Activated CD4-positive, alpha-beta T cell treated with anti-CD3 and anti-CD28 coated beads, Interleukin-2, amount 10 ng/mL, durations not matched to agents 24 days and 14 days (primary cell): ENCODE measurements around the gene AMIGO1. TPM values are rescaled to one million over a fixed set of nuclear protein-coding genes. Genes with fewer than 3 reads are reported as not detected.
A peak's percentile ranks its signal among the peaks of the same experiment; 100 is the strongest.

ENCODE experiments used
- DNase-seq: peaks from one replicate; pipeline ENCODE4 v3.0.0; 2022
- H3K27ac Mint-ChIP-seq: one replicate; pipeline ENCODE4 v1.8.0; 2022; ENCODE audit warnings: mild to moderate bottlenecking, mixed read lengths
- H3K27me3 Mint-ChIP-seq: one replicate; pipeline ENCODE4 v1.8.0; 2022; ENCODE audit warnings: mixed read lengths
- H3K36me3 Mint-ChIP-seq: one replicate; pipeline ENCODE4 v1.8.0; 2022; ENCODE audit warnings: low read depth, mild to moderate bottlenecking, mixed read lengths
- H3K4me1 Mint-ChIP-seq: one replicate; pipeline ENCODE4 v1.8.0; 2021; ENCODE audit warnings: mixed read lengths
- H3K4me3 Mint-ChIP-seq: one replicate; pipeline ENCODE4 v1.8.0; 2022; ENCODE audit warnings: mild to moderate bottlenecking, moderate library complexity, mixed read lengths
- H3K9me3 Mint-ChIP-seq: one replicate; pipeline ENCODE4 v1.8.0; 2021; ENCODE audit warnings: mixed read lengths
- intact Hi-C: fragments of 100-400 bp; cut with micrococcal nuclease; formaldehyde crosslinking; loops from one replicate; pipeline ENCODE4 v1.15.1; 2023
- total RNA-seq: library from RNA; stranded (reverse); gene quantifications from 2 replicates; pipeline ENCODE4 v1.2.3, GENCODE V29; 2022

The AMIGO1 gene, protein sequence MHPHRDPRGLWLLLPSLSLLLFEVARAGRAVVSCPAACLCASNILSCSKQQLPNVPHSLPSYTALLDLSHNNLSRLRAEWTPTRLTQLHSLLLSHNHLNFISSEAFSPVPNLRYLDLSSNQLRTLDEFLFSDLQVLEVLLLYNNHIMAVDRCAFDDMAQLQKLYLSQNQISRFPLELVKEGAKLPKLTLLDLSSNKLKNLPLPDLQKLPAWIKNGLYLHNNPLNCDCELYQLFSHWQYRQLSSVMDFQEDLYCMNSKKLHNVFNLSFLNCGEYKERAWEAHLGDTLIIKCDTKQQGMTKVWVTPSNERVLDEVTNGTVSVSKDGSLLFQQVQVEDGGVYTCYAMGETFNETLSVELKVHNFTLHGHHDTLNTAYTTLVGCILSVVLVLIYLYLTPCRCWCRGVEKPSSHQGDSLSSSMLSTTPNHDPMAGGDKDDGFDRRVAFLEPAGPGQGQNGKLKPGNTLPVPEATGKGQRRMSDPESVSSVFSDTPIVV
- 1.1 TPM in 2 replicates for total RNA-seq

DNA sequence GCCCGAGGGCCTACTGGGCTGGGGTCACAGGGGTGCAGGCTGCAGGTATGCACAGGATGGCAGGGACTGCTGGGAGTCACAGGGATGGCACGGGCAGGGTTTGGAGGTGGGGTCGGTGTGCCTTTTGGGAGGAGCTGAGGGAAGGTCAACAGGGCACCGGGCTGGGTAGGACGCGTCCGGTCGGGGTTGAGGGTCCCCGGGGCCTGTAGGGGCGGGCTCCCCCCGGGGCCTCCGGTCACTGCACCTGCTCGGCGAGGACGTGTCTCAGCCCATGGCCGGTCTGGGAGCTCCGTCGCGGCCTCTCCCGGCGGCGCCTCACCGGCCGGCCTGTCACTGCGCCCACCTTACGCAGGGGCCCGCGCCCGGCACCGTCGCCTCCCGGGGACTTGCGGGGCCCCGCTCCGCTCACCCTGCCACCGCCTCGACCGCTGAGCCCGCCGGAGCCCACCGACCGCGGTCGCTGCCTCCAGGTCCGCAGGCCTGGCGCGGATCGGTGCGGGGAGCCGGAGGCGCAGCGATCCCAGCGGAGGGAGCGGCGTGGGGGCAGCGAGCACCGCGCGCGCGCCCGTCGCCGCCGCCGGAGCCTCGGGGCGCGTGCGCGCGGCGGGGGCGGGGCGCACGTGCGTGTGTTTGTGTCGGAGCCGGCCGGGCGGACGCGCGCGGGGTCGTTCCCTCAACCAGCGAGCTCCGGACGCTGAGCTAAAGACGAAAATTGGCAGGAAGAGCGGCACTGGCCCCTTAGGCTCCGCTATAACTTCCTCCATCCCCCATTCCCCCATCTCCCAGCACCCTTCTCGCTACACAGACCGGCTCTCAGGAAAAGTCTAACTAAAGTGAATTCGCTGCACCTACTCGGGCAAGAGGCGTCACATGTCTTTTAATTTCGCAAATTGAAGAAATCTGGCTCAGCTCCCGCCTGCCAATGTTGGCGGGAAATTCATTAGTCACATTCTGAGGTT lies at the start of gene AMIGO1:
TSS of gene AMIGO1 (minus strand) at position 552 of the 959 bp plus-strand sequence. CDS start 815 bp downstream, outside the sequence.
- H3K27me3 Mint-ChIP-seq = peaks cover 42% of the 10 kb centered on the region
- DNase-seq = peak; percentile 89
- H3K4me1 Mint-ChIP-seq = peaks cover 23% of the 10 kb centered on the region
- peak within 1 kb of the TSS; percentile 66 for H3K27ac Mint-ChIP-seq
- H3K9me3 Mint-ChIP-seq = no peaks in the 10 kb centered on the region
- H3K36me3 Mint-ChIP-seq = no peaks in the 10 kb centered on the region
- H3K4me3 Mint-ChIP-seq = peak within 1 kb of the TSS; percentile 90
- intact Hi-C loops = no loop called here

- no peak overlapping the region for H3K4me3 Mint-ChIP-seq
- DNase-seq = no peak
- peaks cover 11% of the 10 kb centered on the region for H3K36me3 Mint-ChIP-seq
- no peak overlapping the region for H3K27ac Mint-ChIP-seq
- no peaks in the 10 kb centered on the region for H3K27me3 Mint-ChIP-seq
- peaks cover 18% of the 10 kb centered on the region for H3K4me1 Mint-ChIP-seq
- intact Hi-C loops = no loop called here
- no peaks in the 10 kb centered on the region for H3K9me3 Mint-ChIP-seq
Measured at GRCh38 chr1:109557520-109557919, 48.0 kb upstream of the AMIGO1 start.

- peaks cover 13% of the 10 kb centered on the region for H3K36me3 Mint-ChIP-seq
- intact Hi-C loops = no loop called here
- H3K4me3 Mint-ChIP-seq = no peak overlapping the region
- no peaks in the 10 kb centered on the region for H3K9me3 Mint-ChIP-seq
- no peak for DNase-seq
- H3K27me3 Mint-ChIP-seq = no peaks in the 10 kb centered on the region
- H3K4me1 Mint-ChIP-seq = peaks cover 22% of the 10 kb centered on the region
- H3K27ac Mint-ChIP-seq = no peak overlapping the region
Measured at GRCh38 chr1:109556563-109556962, 47.0 kb upstream of the AMIGO1 start.

DNA sequence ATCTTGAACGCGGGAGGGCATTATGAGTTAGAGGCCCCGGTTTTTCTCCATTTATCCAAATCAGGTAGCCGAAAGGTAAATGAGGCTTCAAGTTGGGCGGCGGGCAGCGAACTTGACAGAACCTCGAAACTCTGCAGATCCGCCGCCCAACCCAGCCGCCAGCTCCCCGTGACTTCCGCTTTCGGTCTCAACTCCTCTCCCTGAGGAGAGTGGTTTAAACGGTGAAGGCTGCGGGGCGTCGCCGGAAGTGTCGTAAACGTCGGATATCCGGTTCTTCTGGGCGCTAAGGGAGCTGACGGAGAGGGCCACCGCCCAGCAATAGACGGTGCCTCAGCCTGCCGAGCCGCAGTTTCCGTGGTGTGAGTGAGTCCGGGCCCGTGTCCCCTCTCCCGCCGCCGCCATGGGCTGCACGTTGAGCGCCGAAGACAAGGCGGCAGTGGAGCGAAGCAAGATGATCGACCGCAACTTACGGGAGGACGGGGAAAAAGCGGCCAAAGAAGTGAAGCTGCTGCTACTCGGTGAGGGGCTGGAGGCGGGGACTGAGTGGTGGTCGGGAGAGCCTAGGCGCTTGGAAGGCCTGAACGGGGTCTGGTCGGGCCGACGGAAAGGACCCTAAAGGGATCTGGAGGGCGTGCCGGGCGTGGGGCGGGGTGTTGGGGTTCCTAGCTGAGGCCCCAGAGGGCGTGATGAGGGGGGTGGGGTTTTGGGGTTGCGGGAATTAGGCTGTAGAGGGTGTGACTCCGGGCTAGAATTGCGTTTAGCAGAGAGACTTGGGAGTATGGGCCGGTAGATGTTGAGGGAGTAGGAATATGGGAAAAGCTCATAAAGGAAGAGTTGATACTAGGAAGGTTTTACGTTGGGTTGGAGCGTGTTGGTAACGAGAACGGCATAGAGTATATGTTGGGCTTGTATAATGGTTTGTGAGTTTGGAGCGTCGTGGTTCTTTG lies 39.1 kb upstream of the AMIGO1 start, which contains the start of gene GNAI3:
TSS of gene GNAI3 (plus strand) at position 295 of the 947 bp plus-strand sequence. CDS start at position 401, 106 bp downstream.
- H3K4me1 Mint-ChIP-seq = peaks cover 46% of the 10 kb centered on the region

GRCh38 chr1:109547463-109548320 lies 38.2 kb upstream of the AMIGO1 start:
- DNase-seq = peak; percentile 79
- H3K4me3 Mint-ChIP-seq = peak overlapping the region; percentile 95
- H3K27ac Mint-ChIP-seq = peak overlapping the region; percentile 96
- H3K9me3 Mint-ChIP-seq = no peaks in the 10 kb centered on the region
- H3K4me1 Mint-ChIP-seq = peaks cover 46% of the 10 kb centered on the region
- peaks cover 10% of the 10 kb centered on the region for H3K36me3 Mint-ChIP-seq
- intact Hi-C loops = loop anchor here (1.0 to 5.0 kb wide), 5 partner anchors 120 to 488 kb away; partner anchors contain the start of genes AHCYL1 and PSMA5
- no peaks in the 10 kb centered on the region for H3K27me3 Mint-ChIP-seq

More for the DNA sequence above, 39.1 kb upstream of the AMIGO1 start, which contains the start of gene GNAI3:
- peaks cover 10% of the 10 kb centered on the region for H3K36me3 Mint-ChIP-seq
- H3K9me3 Mint-ChIP-seq = no peaks in the 10 kb centered on the region
- H3K4me3 Mint-ChIP-seq = peak within 1 kb of the TSS; percentile 95
- DNase-seq = peak; percentile 99
- no peaks in the 10 kb centered on the region for H3K27me3 Mint-ChIP-seq
- H3K27ac Mint-ChIP-seq = peak within 1 kb of the TSS; percentile 96
- intact Hi-C loops = loop anchor here (1.0 to 5.0 kb wide), 4 partner anchors 121 to 487 kb away; partner anchors contain the start of genes AHCYL1 and PSMA5

GRCh38 chr1:109546311-109547109 lies 37.0 kb upstream of the AMIGO1 start:
- intact Hi-C loops = loop anchor here (1.0 to 5.0 kb wide), 5 partner anchors 75 to 360 kb away; partner anchors contain the start of gene PSMA5
- peak; percentile 97 for DNase-seq
- H3K9me3 Mint-ChIP-seq = no peaks in the 10 kb centered on the region
- H3K27me3 Mint-ChIP-seq = no peaks in the 10 kb centered on the region
- peak overlapping the region; percentile 95 for H3K4me3 Mint-ChIP-seq
- peak overlapping the region; percentile 96 for H3K27ac Mint-ChIP-seq
- peaks cover 42% of the 10 kb centered on the region for H3K4me1 Mint-ChIP-seq
- peaks cover 7% of the 10 kb centered on the region for H3K36me3 Mint-ChIP-seq

DNA sequence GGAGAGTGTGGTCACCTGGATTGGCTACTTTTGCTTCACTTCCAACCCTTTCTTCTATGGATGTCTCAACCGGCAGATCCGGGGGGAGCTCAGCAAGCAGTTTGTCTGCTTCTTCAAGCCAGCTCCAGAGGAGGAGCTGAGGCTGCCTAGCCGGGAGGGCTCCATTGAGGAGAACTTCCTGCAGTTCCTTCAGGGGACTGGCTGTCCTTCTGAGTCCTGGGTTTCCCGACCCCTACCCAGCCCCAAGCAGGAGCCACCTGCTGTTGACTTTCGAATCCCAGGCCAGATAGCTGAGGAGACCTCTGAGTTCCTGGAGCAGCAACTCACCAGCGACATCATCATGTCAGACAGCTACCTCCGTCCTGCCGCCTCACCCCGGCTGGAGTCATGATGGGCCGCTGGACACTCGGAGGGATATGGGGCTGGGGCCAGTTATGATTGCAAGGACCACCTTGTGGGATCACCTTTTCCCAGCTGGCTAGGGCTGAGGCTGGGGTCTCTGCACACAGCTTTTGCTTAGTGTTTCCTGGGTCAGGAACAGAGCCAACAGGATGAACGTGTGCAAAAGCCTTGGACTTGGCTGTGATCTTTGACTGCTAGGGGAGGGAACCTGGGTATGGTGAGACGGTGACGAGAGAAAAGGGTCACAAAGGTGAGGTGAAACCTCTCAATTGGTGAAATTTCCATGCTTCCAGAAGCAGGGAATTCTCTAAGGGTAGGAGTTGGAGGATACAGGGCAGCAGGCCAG lies 34.6 kb upstream of the AMIGO1 start:
- no peak for DNase-seq
- no peak overlapping the region for H3K27ac Mint-ChIP-seq
- H3K9me3 Mint-ChIP-seq = no peaks in the 10 kb centered on the region
- peaks cover 24% of the 10 kb centered on the region for H3K4me1 Mint-ChIP-seq
- intact Hi-C loops = no loop called here
- H3K4me3 Mint-ChIP-seq = no peak overlapping the region
- H3K36me3 Mint-ChIP-seq = peaks cover 6% of the 10 kb centered on the region
- H3K27me3 Mint-ChIP-seq = peaks cover 1% of the 10 kb centered on the region

GRCh38 chr1:109543283-109543987 lies 33.9 kb upstream of the AMIGO1 start:
- Mint-ChIP-seq H3K36me3 (peaks cover 1% of the 10 kb centered on the region), H3K4me3 (no peak overlapping the region), H3K27ac (no peak overlapping the region), H3K9me3 (no peaks in the 10 kb centered on the region), H3K27me3 (peaks cover 4% of the 10 kb centered on the region), H3K4me1 (peaks cover 19% of the 10 kb centered on the region)
- no peak for DNase-seq
- intact Hi-C loops = no loop called here

GRCh38 chr1:109542657-109543056 lies 33.1 kb upstream of the AMIGO1 start:
- Mint-ChIP-seq H3K27me3 (peaks cover 4% of the 10 kb centered on the region), H3K36me3 (no peaks in the 10 kb centered on the region), H3K4me1 (peaks cover 15% of the 10 kb centered on the region), H3K27ac (no peak overlapping the region), H3K9me3 (no peaks in the 10 kb centered on the region), H3K4me3 (no peak overlapping the region)
- DNase-seq = no peak
- intact Hi-C loops = no loop called here

DNA sequence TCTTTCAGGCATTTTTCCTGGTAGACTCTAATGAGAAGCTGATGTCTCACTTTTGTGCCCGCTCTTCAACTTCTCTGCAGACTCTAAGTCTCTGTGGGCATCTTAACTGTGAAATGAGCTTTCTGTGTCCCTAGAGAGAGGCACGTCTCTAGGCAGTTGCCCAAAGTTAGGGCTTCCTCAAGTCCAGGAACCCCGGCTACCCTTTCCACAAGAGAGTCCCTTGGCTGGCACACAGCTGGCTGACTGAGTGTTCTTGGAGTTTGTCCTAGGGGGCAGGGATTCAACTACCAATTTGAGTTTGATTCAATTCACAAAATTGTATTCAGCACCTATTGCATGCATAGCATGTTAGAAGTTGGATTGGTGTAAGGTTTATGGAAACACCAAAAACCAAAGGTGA lies 31.6 kb upstream of the AMIGO1 start:
- no peak for DNase-seq
- Mint-ChIP-seq H3K4me3 (no peak overlapping the region), H3K27me3 (peaks cover 4% of the 10 kb centered on the region), H3K9me3 (no peaks in the 10 kb centered on the region), H3K27ac (no peak overlapping the region), H3K4me1 (peaks cover 2% of the 10 kb centered on the region), H3K36me3 (no peaks in the 10 kb centered on the region)
- intact Hi-C loops = no loop called here
